ENCODE measurements around the gene PLPP1. TPM values are rescaled to one million over a fixed set of nuclear protein-coding genes. Genes with fewer than 3 reads are reported as not detected.
"Not testable (repeated sequence)": the region's sequence is repeated elsewhere in the genome, so short reads cannot be mapped to it uniquely, and the experiment has no call there.

Gene PLPP1
- total and polyA plus RNA-seq, 2 experiments from 2014 or later, result 63.5 to 78.6 TPM

GRCh38 chr5:55538661-55539060 lies 3.9 kb upstream of the PLPP1 start:
- H3K36me3 ChIP-seq (ENCODE audit: low read depth), result no peaks in the 10 kb centered on the region
- H2AFZ ChIP-seq, result peak overlapping the region; percentile 76
- H3K9me3 ChIP-seq (ENCODE audit: low read depth), result no peaks in the 10 kb centered on the region
- 3 to 6% methylated on average over 2 of the region's 2 CpGs for WGBS, 2 experiments (ENCODE audit: low coverage in 1 of 2, low lambda C conversion rate in 2 of 2, missing lambda C conversion rate in 2 of 2)
- no peaks in the 10 kb centered on the region for H3K9me2 ChIP-seq (ENCODE audit: insufficient read depth)
- H3F3A ChIP-seq (ENCODE audit: insufficient read depth), result 0 out of 2 replicates have a peak, but pooled peaks cover 13% of the 10 kb centered on the region
- H3K4me3 ChIP-seq, result peak overlapping the region; percentile 36
- peak overlapping the region; percentile 14 for H3K9ac ChIP-seq
- peak overlapping the region; percentile 76 for H3K4me2 ChIP-seq (ENCODE audit: unreplicated experiment)
- in situ Hi-C loops (cut with MboI), result no loop called here
- TF ChIP-seq EZH2phosphoT487 (IDR thresholded peaks at IDR 0.05; ENCODE audit: insufficient read depth, low read depth) (no peak), EZH2 (IDR thresholded peaks at IDR 0.05; ENCODE audit: insufficient read depth, poor library complexity, severe bottlenecking) (no peak)
- no peaks in the 10 kb centered on the region for H3K27me3 ChIP-seq (replicated peaks; ENCODE audit: insufficient read depth)
- H4K20me1 ChIP-seq (ENCODE audit: insufficient read depth), result no peaks in the 10 kb centered on the region
- peaks cover 3% of the 10 kb centered on the region for H3K79me2 ChIP-seq (ENCODE audit: insufficient read depth)
- peak; percentile 19 for DNase-seq
- H3K27ac ChIP-seq, result peak overlapping the region; percentile 37
- H3K4me1 ChIP-seq (ENCODE audit: insufficient read depth), result peaks cover 12% of the 10 kb centered on the region; the same call in 1 of the 2 replicates

- H3K27ac ChIP-seq; H3K9me3 ChIP-seq (ENCODE audit: low read depth); in situ Hi-C loops (cut with MboI); DNase-seq; H3K36me3 ChIP-seq (ENCODE audit: low read depth); H3K4me2 ChIP-seq (ENCODE audit: unreplicated experiment); H2AFZ ChIP-seq; H3K9ac ChIP-seq; H3K9me2 ChIP-seq (ENCODE audit: insufficient read depth); H3K4me3 ChIP-seq; H4K20me1 ChIP-seq (ENCODE audit: insufficient read depth); H3K27me3 ChIP-seq (replicated peaks; ENCODE audit: insufficient read depth): not testable (repeated sequence)
- Histone ChIP-seq H3K79me2 (ENCODE audit: insufficient read depth) (peaks cover 16% of the 10 kb centered on the region), H3F3A (ENCODE audit: insufficient read depth) (0 out of 2 replicates have a peak, but pooled peaks cover 17% of the 10 kb centered on the region), H3K4me1 (ENCODE audit: insufficient read depth) (peaks cover 23% of the 10 kb centered on the region; the same call in 1 of the 2 replicates)
- 96 to 99% methylated on average over 8 of the region's 8 CpGs for WGBS, 2 experiments (ENCODE audit: low coverage in 1 of 2, low lambda C conversion rate in 2 of 2, missing lambda C conversion rate in 2 of 2)
Observed at GRCh38 chr5:55537315-55537714, 2.6 kb upstream of the PLPP1 start.

- peak overlapping the region; percentile 89 for H2AFZ ChIP-seq
- H3K4me2 ChIP-seq (ENCODE audit: unreplicated experiment), result peak overlapping the region; percentile 66
- peaks cover 36% of the 10 kb centered on the region for H3K79me2 ChIP-seq (ENCODE audit: insufficient read depth)
- peaks cover 23% of the 10 kb centered on the region; the same call in 1 of the 2 replicates for H3K4me1 ChIP-seq (ENCODE audit: insufficient read depth)
- no peak for DNase-seq
- no peaks in the 10 kb centered on the region for H3K9me3 ChIP-seq (ENCODE audit: low read depth)
- H3K36me3 ChIP-seq (ENCODE audit: low read depth), result no peaks in the 10 kb centered on the region
- peak overlapping the region; percentile 74 for H3K27ac ChIP-seq
- 0 out of 2 replicates have a peak, but pooled peaks cover 17% of the 10 kb centered on the region for H3F3A ChIP-seq (ENCODE audit: insufficient read depth)
- TF ChIP-seq EZH2 (IDR thresholded peaks at IDR 0.05; ENCODE audit: insufficient read depth, poor library complexity, severe bottlenecking) (no peak), EZH2phosphoT487 (IDR thresholded peaks at IDR 0.05; ENCODE audit: insufficient read depth, low read depth) (no peak)
- in situ Hi-C loops (cut with MboI), result no loop called here
- H3K9ac ChIP-seq, result peak overlapping the region; percentile 83
- 15 to 17% methylated on average over 11 to 18 of the region's 19 CpGs for WGBS, 2 experiments (ENCODE audit: low coverage in 1 of 2, low lambda C conversion rate in 2 of 2, missing lambda C conversion rate in 2 of 2)
- H4K20me1 ChIP-seq (ENCODE audit: insufficient read depth), result no peaks in the 10 kb centered on the region
- peak overlapping the region; percentile 85 for H3K4me3 ChIP-seq
- no peaks in the 10 kb centered on the region for H3K27me3 ChIP-seq (replicated peaks; ENCODE audit: insufficient read depth)
- no peaks in the 10 kb centered on the region for H3K9me2 ChIP-seq (ENCODE audit: insufficient read depth)
Observed at GRCh38 chr5:55535199-55535905, 588 bp upstream of the PLPP1 start.

- WGBS, 2 experiments (ENCODE audit: low coverage in 1 of 2, low lambda C conversion rate in 2 of 2, missing lambda C conversion rate in 2 of 2), result 1 to 3% methylated on average over 14 to 25 of the region's 25 CpGs
- Histone ChIP-seq H3F3A (ENCODE audit: insufficient read depth) (0 out of 2 replicates have a peak, but pooled peaks cover 17% of the 10 kb centered on the region), H2AFZ (peak overlapping the region; percentile 89), H3K4me1 (ENCODE audit: insufficient read depth) (peaks cover 23% of the 10 kb centered on the region; the same call in 1 of the 2 replicates), H3K27ac (peak overlapping the region; percentile 74), H3K9me3 (ENCODE audit: low read depth) (no peaks in the 10 kb centered on the region), H3K79me2 (ENCODE audit: insufficient read depth) (peaks cover 52% of the 10 kb centered on the region), H3K4me3 (peak overlapping the region; percentile 85), H3K9me2 (ENCODE audit: insufficient read depth) (no peaks in the 10 kb centered on the region), H3K9ac (peak overlapping the region; percentile 83), H3K4me2 (ENCODE audit: unreplicated experiment) (peak overlapping the region; percentile 98), H4K20me1 (ENCODE audit: insufficient read depth) (no peaks in the 10 kb centered on the region), H3K27me3 (replicated peaks; ENCODE audit: insufficient read depth) (no peaks in the 10 kb centered on the region), H3K36me3 (ENCODE audit: low read depth) (no peaks in the 10 kb centered on the region)
- in situ Hi-C loops (cut with MboI), result no loop called here
- DNase-seq, result peak; percentile 75
- TF ChIP-seq EZH2phosphoT487 (IDR thresholded peaks at IDR 0.05; ENCODE audit: insufficient read depth, low read depth), result no peak
- TF ChIP-seq EZH2 (IDR thresholded peaks at IDR 0.05; ENCODE audit: insufficient read depth, poor library complexity, severe bottlenecking), result no peak
Observed at GRCh38 chr5:55533521-55534435, 986 bp downstream of the PLPP1 start.

All from GM23248 (cell line).